ENCODE measurements around the gene NOP53.
A peak's percentile ranks its signal among the peaks of the same experiment; 100 is the strongest.
"Not testable (repeated sequence)": the region's sequence is repeated elsewhere in the genome, so short reads cannot be mapped to it uniquely, and the experiment has no call there.

Gene NOP53

GRCh38 chr19:47777245-47778048 lies 32.1 kb downstream of the NOP53 start:
- DNase-seq (ENCODE audit: low spot score) = not testable (repeated sequence)

DNA sequence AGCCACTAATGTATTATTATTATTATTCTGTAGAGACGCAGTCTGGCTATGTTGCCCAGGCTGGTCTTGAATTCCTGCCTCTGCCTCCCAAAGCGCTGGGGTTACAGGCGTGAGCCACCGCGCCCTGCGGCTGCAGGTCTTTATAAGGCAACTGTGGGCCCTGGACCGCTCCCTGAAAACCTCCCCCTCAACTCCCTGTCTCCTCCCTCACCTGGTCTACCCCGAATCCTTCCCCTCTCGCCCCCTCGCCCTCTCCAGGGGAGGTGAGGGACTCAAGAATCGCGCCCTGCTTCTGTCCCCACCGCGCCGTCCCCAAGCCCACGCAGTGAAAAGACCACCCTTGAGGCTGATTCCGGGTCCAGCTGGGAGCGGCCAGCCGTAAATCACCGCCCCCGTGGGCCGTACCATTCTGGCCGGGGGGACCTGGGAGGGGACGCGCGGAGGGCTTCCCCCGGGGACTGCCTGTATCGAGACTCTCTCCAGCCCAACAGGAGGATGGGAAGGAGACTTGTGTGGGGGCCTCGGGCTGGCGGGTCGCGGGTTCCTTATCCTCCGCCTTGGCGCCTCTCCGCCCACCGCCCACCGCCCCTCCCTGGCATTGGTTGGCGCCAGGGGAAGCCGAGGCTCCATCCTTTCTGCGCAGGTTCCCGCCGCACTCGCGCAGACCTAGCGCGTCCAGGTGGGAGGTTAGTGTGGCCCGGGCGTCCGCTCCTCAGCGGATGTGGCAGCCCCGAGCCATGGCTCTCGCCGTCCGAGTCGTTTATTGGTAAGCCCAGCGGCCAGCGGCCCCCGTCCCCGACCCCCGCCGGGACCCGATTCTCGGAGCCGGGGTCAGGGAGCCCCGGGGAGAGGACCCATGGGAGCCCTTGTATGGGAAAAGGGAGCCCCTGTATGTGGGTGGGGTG lies 33.0 kb downstream of the NOP53 start, which contains the start of gene SELENOW:
SELENOW (plus strand) TSS at position 655 of the 905 bp plus-strand sequence; CDS start at position 738, 83 bp downstream.
- peak; percentile 66 for DNase-seq (ENCODE audit: low spot score)

DNA sequence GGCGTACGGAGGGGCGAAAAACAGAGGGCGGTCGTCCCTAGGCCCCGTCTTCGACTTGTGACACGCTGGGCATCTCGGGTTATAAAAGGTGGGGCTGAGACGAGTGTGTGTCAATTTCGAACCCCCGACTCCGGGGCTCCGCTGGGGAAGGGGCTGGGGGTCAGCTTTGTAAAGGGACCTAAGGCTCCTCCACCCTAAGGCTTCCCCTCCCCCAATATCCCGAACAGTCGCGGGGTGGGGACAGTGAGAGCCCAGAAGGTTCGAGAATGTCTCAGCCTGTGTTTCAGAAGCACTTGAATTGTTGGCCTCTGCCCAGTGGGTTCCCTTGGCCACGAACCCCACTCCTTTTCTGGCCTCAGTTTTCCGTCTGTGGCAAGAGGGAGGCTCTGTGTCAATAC lies 33.6 kb downstream of the NOP53 start:
- DNase-seq (ENCODE audit: low spot score) = no peak

DNA sequence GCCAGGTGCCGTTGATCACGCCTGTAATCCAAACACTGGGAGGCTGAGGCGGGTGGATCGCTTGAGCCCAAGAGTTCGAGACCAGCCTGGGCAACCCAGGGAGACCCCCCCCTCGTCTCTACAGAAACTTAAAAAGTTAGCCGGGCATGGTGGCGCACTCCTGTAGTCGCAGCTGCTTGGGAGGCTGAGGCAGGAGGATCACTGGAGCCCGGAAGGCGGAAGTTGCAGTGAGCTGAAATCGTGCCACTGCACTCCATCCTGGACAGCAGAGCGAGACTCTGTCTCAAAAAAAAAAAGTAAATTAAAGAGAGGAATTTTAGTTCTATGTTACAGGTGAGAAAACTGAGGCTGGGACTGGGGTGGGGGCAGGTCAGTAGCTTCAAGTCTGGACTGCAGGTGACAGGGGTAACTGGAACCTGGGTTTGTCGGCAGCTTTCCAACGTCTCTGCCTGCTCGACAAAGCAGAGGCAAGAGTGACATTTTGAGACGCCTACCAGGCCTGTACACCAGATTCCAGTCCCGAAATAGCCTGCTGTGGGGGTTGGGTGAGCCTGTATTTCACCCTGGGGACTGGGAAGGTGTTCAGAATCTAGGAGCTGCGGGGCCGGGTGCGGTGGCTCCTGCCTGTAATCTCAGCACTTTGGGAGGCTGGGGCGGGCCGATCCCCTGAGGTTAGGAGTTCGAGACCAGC lies 34.3 kb downstream of the NOP53 start:
- no peak for DNase-seq (ENCODE audit: low spot score)

GRCh38 chr19:47780215-47780551 lies 34.8 kb downstream of the NOP53 start:
- DNase-seq (ENCODE audit: low spot score) = no peak

DNA sequence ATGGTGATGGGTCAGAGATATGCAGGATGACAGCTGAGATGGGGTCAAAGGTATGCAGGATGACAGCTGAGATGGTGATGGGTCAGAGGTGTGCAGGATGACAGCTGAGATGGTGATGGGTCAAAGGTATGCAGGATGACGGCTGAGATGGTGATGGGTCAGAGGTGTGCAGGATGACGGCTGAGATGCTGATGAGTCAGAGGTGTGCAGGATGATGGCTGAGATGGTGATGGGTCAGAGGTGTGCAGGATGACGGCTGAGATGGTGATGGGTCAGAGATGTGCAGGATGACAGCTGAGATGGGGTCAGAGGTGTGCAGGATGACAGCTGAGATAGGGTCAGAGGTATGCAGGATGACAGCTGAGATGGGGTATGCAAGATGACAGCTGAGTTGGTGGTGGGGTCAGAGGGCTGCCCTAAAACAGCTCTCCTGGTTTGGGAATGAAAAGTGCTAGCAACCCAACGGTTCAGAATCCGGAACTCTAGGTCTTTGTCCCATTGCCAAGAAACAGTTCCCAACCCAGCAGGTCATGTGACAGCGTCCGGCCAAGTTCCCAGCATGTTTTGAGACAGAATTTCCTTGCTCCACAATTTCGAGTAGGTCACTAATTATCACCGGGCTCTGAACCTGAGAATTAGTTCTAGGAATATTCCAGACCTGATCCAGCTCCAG lies 36.4 kb downstream of the NOP53 start:
- no peak for DNase-seq (ENCODE audit: low spot score)

- DNase-seq (ENCODE audit: low spot score) = no peak
Measured at GRCh38 chr19:47786566-47786965, 41.2 kb downstream of the NOP53 start.

GRCh38 chr19:47787307-47787706 lies 42.0 kb downstream of the NOP53 start:
- not testable (repeated sequence) for DNase-seq (ENCODE audit: low spot score)

DNA sequence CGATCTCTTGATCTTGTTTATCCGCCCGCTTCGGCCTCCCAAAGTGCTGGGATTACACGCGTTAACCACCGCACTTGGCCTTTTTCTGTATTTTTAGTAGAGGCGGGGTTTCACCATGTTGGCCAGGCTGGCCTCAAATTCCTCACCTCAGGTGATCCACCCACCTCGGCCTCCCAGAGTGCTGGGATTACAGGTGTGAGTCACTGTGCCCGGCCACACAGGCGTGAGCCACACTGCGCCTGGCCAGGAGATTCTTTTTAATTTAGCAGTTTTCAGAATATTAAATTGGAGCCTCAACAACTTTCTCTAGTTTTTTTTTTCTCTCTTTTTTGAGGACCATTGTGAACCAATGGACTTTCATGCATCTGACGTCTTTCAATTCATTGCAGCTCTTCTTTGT lies 44.5 kb downstream of the NOP53 start:
- not testable (repeated sequence) for DNase-seq (ENCODE audit: low spot score)

DNA sequence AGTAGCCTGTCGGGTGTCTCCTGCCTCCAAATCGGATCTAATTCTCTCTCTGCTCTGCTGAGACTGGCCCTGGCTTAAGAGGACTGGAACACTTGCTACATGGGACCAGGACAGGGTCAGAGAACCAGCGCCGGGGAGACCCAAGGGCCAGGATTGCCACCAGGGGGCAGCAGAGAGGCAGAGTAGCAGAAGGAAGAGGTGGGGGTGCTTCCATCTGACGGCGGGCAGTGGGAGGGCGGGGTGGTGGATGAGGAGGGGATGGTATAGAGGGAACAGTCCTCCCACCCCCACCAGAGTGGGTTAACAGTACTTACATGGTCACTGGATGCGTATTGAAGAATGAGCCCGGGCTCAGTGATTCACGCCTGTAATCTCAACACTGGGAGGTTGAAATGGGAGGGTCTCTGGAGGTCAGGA lies 45.1 kb downstream of the NOP53 start:
- DNase-seq (ENCODE audit: low spot score) = peak; percentile 69

DNA sequence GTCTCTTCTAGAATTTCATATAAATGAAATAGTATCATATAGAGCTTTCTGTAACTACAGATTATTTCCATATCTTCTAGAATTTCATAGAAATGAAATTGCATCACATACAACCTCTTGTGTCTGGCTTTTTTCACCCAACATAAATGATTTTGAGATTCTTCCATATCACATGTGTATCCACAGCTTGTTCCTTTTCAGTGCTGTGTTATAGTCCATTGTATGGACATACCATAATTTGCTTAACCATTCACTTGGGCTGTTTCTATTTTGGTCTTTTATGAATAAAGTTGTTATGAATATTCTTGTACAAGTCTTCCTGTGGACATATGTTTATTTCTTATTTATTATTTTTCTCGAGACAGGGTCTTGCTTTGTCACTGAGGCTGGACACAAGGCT lies 47.3 kb downstream of the NOP53 start:
- DNase-seq (ENCODE audit: low spot score) = no peak

DNA sequence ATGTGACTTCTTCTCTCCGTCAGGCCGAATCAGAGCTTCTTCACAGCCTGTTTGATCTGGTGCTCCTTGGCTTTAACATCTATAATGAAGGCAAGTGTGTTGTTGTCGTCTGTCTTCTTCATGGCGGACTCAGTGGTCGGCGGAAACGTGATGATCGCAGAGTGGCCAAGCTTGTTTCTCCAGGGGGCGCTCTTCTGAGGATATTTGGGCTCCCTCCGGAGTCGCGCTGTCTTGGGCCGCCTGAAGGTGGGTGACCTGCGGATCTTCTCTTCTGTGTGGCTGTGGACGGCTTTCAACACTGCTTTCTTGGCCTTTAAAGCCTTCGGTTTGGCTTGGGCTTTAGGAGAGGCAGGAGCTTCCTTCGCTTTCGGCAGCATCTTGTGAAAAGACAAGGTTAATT lies 49.2 kb downstream of the NOP53 start:
- DNase-seq (ENCODE audit: low spot score) = no peak

GRCh38 chr19:47796785-47797184 lies 51.4 kb downstream of the NOP53 start:
- DNase-seq (ENCODE audit: low spot score) = no peak

DNA sequence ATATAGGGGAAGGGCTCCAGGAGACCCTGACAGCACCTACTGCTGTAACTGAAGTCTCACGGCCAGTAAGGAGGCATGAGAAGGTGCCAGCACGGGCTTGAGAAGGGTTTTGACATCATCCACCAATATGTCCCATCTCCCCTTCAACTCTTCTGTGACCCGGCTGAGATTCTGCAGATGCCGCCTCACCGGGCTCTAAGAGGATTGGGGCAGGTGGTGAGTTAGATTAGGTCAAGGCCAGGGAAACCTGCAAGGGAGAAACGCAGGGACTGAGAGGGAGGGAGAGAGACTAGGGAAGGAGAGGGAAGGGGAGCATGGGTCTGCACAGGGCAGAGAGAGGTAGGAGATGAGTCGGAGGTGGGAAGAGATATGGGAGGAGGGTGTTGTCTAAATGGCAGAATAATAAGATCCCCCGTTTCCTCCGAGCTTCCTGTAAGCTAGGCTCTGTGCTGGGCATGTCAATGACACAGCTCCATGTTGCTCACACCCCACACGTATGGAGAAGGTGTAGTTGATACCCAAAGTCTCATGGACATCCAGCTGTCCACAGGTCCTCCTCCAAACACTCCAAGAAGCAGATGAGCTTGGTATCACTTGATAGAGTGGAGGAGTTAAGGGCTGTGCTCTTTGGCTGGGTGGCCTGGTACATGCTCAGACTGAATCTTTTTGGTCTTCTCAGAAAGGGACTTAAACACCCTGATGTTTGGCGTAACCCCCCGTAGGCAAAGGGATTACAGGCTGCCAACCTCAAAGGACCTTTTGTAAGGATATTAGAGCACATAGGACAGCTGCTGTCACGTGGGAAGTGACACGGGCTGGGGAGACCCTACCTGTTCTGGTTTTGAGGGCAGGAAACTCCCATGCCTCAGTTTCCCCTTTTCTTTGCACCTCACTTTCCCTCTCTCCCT lies 52.9 kb downstream of the NOP53 start:
- no peak for DNase-seq (ENCODE audit: low spot score)

DNA sequence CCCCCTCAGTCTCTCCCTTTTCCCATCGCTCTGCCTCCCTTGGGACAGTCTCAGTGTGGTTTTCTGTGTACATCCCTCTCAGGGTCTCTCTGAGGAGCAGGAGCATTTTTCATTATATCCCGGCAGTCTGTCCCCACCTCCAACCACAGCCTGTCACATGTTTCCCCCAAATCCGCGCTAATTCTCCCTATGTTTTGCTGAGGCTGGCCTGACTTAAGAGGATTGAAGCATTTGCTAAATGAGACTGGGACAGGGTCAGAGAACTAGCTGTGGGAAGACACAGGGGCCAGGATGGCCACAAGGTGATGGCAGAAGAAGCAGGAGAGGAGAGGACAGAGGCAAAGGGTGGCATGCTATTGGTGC lies 53.5 kb downstream of the NOP53 start:
- DNase-seq (ENCODE audit: low spot score) = no peak

DNA sequence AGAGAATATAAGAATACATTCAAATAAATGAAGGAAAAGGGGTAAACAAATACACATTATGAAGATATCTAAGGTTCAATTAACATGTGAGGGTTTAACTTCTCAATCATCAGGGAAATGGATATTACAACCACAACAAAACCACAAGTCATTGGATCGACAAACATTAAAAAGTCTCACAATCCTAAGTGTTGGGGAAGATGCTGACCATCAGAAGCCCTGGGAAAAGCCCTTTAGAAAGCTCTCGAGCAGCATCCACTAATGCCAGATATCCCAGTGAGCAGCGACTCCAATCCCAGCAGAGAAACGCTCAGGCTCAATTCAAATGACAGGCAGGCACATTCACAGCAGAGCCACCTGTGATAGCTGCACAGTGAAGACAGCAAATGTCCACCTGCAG lies 55.9 kb downstream of the NOP53 start:
- DNase-seq (ENCODE audit: low spot score) = no peak

DNA sequence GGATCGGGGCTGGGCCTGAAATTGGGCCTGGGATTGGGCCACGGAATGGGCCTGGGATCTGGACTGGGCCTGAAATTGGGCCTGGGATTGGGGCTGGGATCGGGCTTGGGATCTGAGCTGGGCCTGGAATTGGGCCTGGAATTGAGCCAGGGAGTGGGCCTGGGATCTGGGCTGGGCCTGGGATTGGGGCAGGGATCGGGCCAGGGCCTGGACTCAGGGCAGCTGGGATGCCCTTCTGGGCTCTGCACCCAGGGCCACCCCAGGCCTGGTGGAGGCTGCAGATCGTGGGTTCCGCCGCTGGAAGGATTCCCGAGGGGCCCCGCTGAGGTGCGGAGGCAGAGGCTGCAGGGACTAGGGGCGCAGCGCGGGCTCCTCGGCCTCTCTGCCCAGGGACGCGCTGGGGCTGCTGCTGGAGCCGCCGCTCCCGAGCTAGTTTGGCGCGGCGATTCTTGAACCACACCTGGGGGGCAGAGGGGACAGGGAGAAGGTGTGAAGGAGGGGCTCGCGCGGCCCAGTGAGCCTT lies 57.2 kb downstream of the NOP53 start:
- no peak for DNase-seq (ENCODE audit: low spot score)

DNA sequence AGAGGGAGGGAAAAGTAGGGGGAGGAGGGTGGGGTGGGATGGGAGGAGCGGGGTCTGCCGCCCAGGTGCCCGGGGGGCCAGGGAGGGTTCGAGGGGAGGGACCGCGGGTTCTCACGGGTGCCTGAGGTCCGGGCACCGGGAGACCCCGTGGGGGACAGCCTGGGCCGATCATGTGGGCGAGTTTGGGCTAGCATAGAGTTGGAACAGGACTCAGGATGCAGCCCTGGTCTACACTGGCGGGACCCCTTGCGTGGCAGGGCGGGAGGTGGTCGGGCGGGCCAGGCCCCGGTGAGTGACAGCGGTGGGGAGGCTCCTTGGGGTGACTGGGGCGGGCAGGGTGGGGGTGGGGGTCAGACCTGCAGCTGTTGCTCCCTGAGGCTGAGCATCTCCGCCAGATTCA lies 57.8 kb downstream of the NOP53 start:
- DNase-seq (ENCODE audit: low spot score) = not testable (repeated sequence)

DNA sequence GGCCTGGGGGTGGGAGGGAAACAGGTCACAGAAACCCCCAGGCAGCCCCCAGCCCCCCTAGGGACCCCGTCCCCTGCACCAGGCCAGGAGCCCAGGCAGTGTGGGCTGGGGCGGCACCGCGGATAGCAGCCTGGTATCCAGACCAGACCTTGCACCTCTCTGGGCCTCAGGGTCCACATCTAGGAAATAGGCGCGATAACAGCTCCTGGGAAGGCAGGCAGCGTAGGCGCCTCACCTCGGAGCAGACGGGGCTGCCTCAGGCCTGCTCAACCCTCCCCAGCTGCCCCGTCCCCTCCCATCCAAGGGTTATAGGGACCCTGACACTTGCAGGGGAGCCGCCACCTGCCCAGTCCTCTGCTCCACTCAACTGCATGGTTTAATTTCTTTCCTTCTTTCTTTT lies 58.3 kb downstream of the NOP53 start:
- not testable (repeated sequence) for DNase-seq (ENCODE audit: low spot score)

DNA sequence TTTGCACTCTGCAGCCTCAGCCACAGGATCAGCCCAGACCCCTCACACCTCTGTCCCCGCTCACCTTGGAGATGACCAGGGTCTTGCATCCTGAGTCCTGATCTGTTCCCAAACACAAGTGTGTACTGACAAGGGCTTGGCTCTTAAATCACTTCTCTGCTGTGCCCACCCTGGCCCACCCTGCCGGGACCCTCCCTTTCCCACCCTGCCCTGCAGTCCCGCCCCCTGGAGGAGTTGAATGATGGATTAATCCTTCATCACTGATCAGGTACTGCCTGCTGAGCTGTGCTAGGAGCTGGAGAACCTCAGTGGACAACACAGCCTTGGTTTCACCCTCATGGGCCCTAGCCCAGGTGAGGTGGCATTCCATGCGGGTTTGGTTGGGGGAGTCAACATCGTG lies 59.1 kb downstream of the NOP53 start, which contains the start of gene TPRX1:
TPRX1 (minus strand) TSS at position 101 of the 400 bp plus-strand sequence; CDS start at position 89, 12 bp downstream.
- not testable (repeated sequence) for DNase-seq (ENCODE audit: low spot score)

GRCh38 chr19:47805313-47805712 lies 60.0 kb downstream of the NOP53 start:
- no peak for DNase-seq (ENCODE audit: low spot score)
